ENCODE results near the gene MON2. TPM values are rescaled to one million over a fixed set of nuclear protein-coding genes. Genes with fewer than 3 reads are reported as not detected.
"Not testable (repeated sequence)": the region's sequence is repeated elsewhere in the genome, so short reads cannot be mapped to it uniquely, and the experiment has no call there.

The MON2 gene
- total and polyA plus RNA-seq, 2 donors (not counting 1 experiment from before 2014, with no cell fraction given), result 12.3 to 43.8 TPM

- Histone ChIP-seq H3K79me2 (ENCODE audit: control insufficient read depth, insufficient read depth, low read length) (no peaks in the 10 kb centered on the region), H3K4me2 (ENCODE audit: extremely low read depth, insufficient read depth, low read length) (no peak overlapping the region), H4K20me1 (ENCODE audit: control insufficient read depth, extremely low read depth, insufficient read depth, low read length) (no peaks in the 10 kb centered on the region), H3K9ac (ENCODE audit: insufficient read depth, low read length) (no peak overlapping the region), H3K27me3 (ENCODE audit: control insufficient read depth, insufficient read depth, low read length) (no peaks in the 10 kb centered on the region), H3K4me1 (ENCODE audit: control insufficient read depth, extremely low read depth, insufficient read depth, low read length) (no peaks in the 10 kb centered on the region), H3K36me3 (ENCODE audit: control insufficient read depth, insufficient read depth, low read length) (no peaks in the 10 kb centered on the region), H2AFZ (ENCODE audit: low read length) (no peak overlapping the region), H3K9me3 (ENCODE audit: control insufficient read depth, insufficient read depth, low read depth, low read length) (no peaks in the 10 kb centered on the region), H3K27ac (ENCODE audit: insufficient read depth, low read length) (no peak overlapping the region), H3K4me3 (replicated peaks in 1 of 4; ENCODE audit: control extremely low read depth in 1 of 4, insufficient read depth in 1 of 4, low read depth in 3 of 4, low read length in 4 of 4) (no peak overlapping the region)
- no peak for DNase-seq (ENCODE audit: low read depth in 2 of 2)
- no peak for TF ChIP-seq CTCF (conservative IDR thresholded peaks at IDR 0.05 in 1 of 2, IDR thresholded peaks at IDR 0.05 in 1 of 2; ENCODE audit: low read depth in 1 of 2, low read length in 2 of 2)
- TF ChIP-seq EZH2 (IDR thresholded peaks at IDR 0.05; ENCODE audit: low read length, missing control alignments), result no peak
Measured at GRCh38 chr12:62512901-62513300, 46.3 kb downstream of the MON2 start.

DNA sequence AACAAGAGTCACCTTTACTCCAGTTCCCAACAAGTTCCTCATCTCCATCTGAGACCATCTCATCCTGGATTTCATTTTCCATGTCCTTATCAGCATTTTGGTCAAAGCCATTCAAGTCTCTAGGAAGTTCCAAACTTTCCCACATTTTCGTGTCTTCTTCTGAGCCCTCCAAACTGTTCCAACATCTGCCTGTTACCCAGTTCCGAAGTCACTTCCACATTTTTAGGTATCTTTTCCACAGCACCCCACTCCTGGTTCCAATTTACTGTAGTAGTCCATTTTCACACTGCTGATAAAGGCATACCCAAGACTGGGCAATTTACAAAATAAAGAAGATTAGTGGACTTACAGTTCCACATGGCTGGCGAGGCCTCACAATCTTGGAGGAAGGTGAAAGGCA lies 47.5 kb downstream of the MON2 start:
- DNase-seq (ENCODE audit: low read depth in 2 of 2); H3K4me1 ChIP-seq (ENCODE audit: control insufficient read depth, extremely low read depth, insufficient read depth, low read length); H4K20me1 ChIP-seq (ENCODE audit: control insufficient read depth, extremely low read depth, insufficient read depth, low read length); H3K4me3 ChIP-seq (replicated peaks in 1 of 4; ENCODE audit: control extremely low read depth in 1 of 4, insufficient read depth in 1 of 4, low read depth in 3 of 4, low read length in 4 of 4); H3K9me3 ChIP-seq (ENCODE audit: control insufficient read depth, insufficient read depth, low read depth, low read length); H3K36me3 ChIP-seq (ENCODE audit: control insufficient read depth, insufficient read depth, low read length); H3K27me3 ChIP-seq (ENCODE audit: control insufficient read depth, insufficient read depth, low read length); H3K79me2 ChIP-seq (ENCODE audit: control insufficient read depth, insufficient read depth, low read length); H3K9ac ChIP-seq (ENCODE audit: insufficient read depth, low read length); H3K4me2 ChIP-seq (ENCODE audit: extremely low read depth, insufficient read depth, low read length); H3K27ac ChIP-seq (ENCODE audit: insufficient read depth, low read length); H2AFZ ChIP-seq (ENCODE audit: low read length): not testable (repeated sequence)

GRCh38 chr12:62516927-62517326 lies 50.3 kb downstream of the MON2 start:
- H3K4me2 ChIP-seq (ENCODE audit: extremely low read depth, insufficient read depth, low read length), result no peak overlapping the region
- no peaks in the 10 kb centered on the region for H3K9me3 ChIP-seq (ENCODE audit: control insufficient read depth, insufficient read depth, low read depth, low read length)
- H2AFZ ChIP-seq (ENCODE audit: low read length), result no peak overlapping the region
- no peak overlapping the region for H3K9ac ChIP-seq (ENCODE audit: insufficient read depth, low read length)
- no peak overlapping the region for H3K27ac ChIP-seq (ENCODE audit: insufficient read depth, low read length)
- H3K79me2 ChIP-seq (ENCODE audit: control insufficient read depth, insufficient read depth, low read length), result no peaks in the 10 kb centered on the region
- no peak for DNase-seq (ENCODE audit: low read depth in 2 of 2)
- no peak overlapping the region for H3K4me3 ChIP-seq (replicated peaks in 1 of 4; ENCODE audit: control extremely low read depth in 1 of 4, insufficient read depth in 1 of 4, low read depth in 3 of 4, low read length in 4 of 4)
- H4K20me1 ChIP-seq (ENCODE audit: control insufficient read depth, extremely low read depth, insufficient read depth, low read length), result no peaks in the 10 kb centered on the region
- no peaks in the 10 kb centered on the region for H3K36me3 ChIP-seq (ENCODE audit: control insufficient read depth, insufficient read depth, low read length)
- peaks cover 4% of the 10 kb centered on the region for H3K4me1 ChIP-seq (ENCODE audit: control insufficient read depth, extremely low read depth, insufficient read depth, low read length)
- TF ChIP-seq CTCF (conservative IDR thresholded peaks at IDR 0.05 in 1 of 2, IDR thresholded peaks at IDR 0.05 in 1 of 2; ENCODE audit: low read depth in 1 of 2, low read length in 2 of 2) (no peak), EZH2 (IDR thresholded peaks at IDR 0.05; ENCODE audit: low read length, missing control alignments) (no peak)
- no peaks in the 10 kb centered on the region for H3K27me3 ChIP-seq (ENCODE audit: control insufficient read depth, insufficient read depth, low read length)
